Esophagus muscularis mucosa (tissue), 4 donors: ENCODE data around the gene MPC1. TPM values are rescaled to one million over a fixed set of nuclear protein-coding genes. Genes with fewer than 3 reads are reported as not detected.
"Not testable (repeated sequence)": the region's sequence is repeated elsewhere in the genome, so short reads cannot be mapped to it uniquely, and the experiment has no call there.

Experiments used
- DNase-seq: peaks from one replicate; pipeline ENCODE4 v3.0.0-alpha.2; 2017; ENCODE audit errors: extremely low spot score
- H3K27ac ChIP-seq, 4 donors: fragments of 200-600 bp; sonication (generic); replicated peaks in 1 of 4; 1 replicate in 3 of 4; 2 replicates in 1 of 4; pipeline ENCODE4 v1.5.1; 2016 to 2019; ENCODE audit warnings: mild to moderate bottlenecking in 1 of 4
- H3K27me3 ChIP-seq, 4 donors: fragments of 200-600 bp; sonication (generic); one replicate each; pipeline versions ENCODE4 v1.5.1 to v1.6.0; 2016 to 2019
- H3K36me3 ChIP-seq, 4 donors: fragments of 200-600 bp; sonication (generic); one replicate each; pipeline ENCODE4 v1.5.1; 2016 to 2019
- H3K4me1 ChIP-seq, 4 donors: fragments of 200-600 bp; sonication (generic); one replicate each; pipeline ENCODE4 v1.5.1; 2016 to 2019
- H3K4me3 ChIP-seq, 4 donors: fragments of 200-600 bp; sonication (generic); 1 replicate in 2 of 4; 2 replicates in 2 of 4; pipeline ENCODE4 v1.5.1; 2016 to 2019; ENCODE audit warnings: mild to moderate bottlenecking in 4 of 4, moderate library complexity in 1 of 4
- H3K9me3 ChIP-seq, 4 donors: fragments of 200-600 bp; sonication (generic); 1 replicate in 3 of 4; 2 replicates in 1 of 4; pipeline ENCODE4 v1.5.1; 2016 to 2019
- EP300 ChIP-seq: sonication (generic); formaldehyde crosslinking; IDR thresholded peaks from one replicate; pipeline ENCODE4 v1.6.1; 2017; ENCODE audit warnings: antibody characterized with exemption
- POLR2A ChIP-seq: fragments of 450-650 bp; IDR thresholded peaks from one replicate; pipeline ENCODE4 v1.6.1; 2017; ENCODE audit warnings: antibody characterized with exemption, moderate library complexity, mild to moderate bottlenecking, low read depth
- POLR2AphosphoS5 ChIP-seq, 2 donors: sonication (generic); formaldehyde crosslinking; IDR thresholded peaks; one replicate each; pipeline ENCODE4 v1.6.1; 2017; ENCODE audit warnings: antibody characterized with exemption in 2 of 2
- WGBS: methylation state at CpG from one replicate; pipeline ENCODE4 v1.1.5; 2018; 5-methylcytosine and 5-hydroxymethylcytosine counted together
- intact Hi-C: fragments of 100-400 bp; cut with DNase I; formaldehyde crosslinking; loops from one replicate; pipeline ENCODE4 v1.15.1; 2023
- total RNA-seq, 4 donors: library from RNA; depleted of rRNA; stranded (reverse); fragments of >200 nt; gene quantifications; one replicate each; pipeline versions ENCODE4 v1.1.0 to v1.2.1, GENCODE V29; 2016
- TF ChIP-seq, protein P1 (sequence below), 3 experiments: fragments of 200-600 bp in 2 of 3; fragments of 450-650 bp in 1 of 3; sonication (generic) in 2 of 3; IDR thresholded peaks; one replicate each; pipeline ENCODE4 v1.5.1; 2017 to 2019; ENCODE audit warnings: antibody characterized with exemption in 3 of 3, mild to moderate bottlenecking in 2 of 3, moderate library complexity in 1 of 3

Gene MPC1
- total RNA-seq, 4 donors from 2014 or later = 54.7 to 68.1 (median 63.1) TPM

DNA sequence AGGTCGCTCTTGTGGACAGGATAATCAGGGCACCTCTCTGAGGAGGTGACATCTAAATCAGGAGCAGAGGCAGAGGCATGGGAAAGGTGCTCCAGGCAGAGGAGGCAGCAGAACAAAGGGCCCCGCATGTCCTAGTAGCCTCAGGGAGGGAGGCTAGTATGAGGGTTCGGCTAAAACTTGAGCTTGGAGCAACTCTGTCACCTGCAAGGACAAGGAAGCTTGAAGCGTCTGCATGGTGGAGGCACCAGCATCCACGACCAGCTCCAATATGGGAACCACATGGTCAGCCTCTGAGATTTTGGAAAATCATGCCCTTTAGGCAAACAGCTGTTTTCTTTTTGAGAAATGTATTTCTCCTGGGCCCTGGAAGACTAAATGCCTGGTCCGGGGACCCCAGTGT is 13.0 kb upstream of the MPC1 start:
- Histone ChIP-seq H3K36me3 (no peaks in the 10 kb centered on the region), H3K27me3 (peaks cover 0 to 54% (median 5%) of the 10 kb centered on the region in 4 donors), H3K4me1 (peaks cover 3 to 5% (median 4%) of the 10 kb centered on the region in 4 donors), H3K27ac (no peak overlapping the region), H3K4me3 (no peak overlapping the region), H3K9me3 (no peaks in the 10 kb centered on the region)
- intact Hi-C loops = no loop called here
- 86% methylated on average over 5 of the region's 6 CpGs for WGBS
- DNase-seq = peak; percentile 66
- TF ChIP-seq POLR2AphosphoS5 (IDR thresholded peaks at IDR 0.05) = no peak
- TF ChIP-seq, protein P1, sequence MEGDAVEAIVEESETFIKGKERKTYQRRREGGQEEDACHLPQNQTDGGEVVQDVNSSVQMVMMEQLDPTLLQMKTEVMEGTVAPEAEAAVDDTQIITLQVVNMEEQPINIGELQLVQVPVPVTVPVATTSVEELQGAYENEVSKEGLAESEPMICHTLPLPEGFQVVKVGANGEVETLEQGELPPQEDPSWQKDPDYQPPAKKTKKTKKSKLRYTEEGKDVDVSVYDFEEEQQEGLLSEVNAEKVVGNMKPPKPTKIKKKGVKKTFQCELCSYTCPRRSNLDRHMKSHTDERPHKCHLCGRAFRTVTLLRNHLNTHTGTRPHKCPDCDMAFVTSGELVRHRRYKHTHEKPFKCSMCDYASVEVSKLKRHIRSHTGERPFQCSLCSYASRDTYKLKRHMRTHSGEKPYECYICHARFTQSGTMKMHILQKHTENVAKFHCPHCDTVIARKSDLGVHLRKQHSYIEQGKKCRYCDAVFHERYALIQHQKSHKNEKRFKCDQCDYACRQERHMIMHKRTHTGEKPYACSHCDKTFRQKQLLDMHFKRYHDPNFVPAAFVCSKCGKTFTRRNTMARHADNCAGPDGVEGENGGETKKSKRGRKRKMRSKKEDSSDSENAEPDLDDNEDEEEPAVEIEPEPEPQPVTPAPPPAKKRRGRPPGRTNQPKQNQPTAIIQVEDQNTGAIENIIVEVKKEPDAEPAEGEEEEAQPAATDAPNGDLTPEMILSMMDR (IDR thresholded peaks at IDR 0.05) = no peak
- TF ChIP-seq EP300 = no peak
- TF ChIP-seq POLR2A = no peak

DNA sequence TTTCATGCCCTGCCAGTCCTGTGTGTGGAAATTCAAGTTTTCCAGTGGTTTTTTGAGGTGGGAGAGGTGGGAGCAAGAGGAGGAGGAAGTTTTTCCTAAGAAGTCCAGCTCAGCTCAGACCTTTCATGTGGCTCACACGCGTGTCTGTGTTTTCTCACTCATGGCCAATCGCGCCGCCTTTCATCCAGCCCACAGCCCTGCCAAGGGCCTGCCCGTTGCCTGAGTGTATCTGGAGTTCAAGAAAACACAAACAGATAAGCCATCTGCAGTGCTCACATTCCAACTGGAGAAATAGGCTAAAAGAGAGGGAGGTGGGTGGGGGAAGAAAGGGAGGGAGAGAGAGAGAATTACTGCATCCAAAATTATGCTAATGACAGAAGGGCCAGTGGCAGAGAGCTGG is 12.6 kb upstream of the MPC1 start:
- Histone ChIP-seq H3K4me1 (peaks cover 0 to 1% (median under 1%) of the 10 kb centered on the region in 4 donors), H3K36me3 (no peaks in the 10 kb centered on the region), H3K4me3 (no peak overlapping the region), H3K9me3 (no peaks in the 10 kb centered on the region), H3K27ac (no peak overlapping the region), H3K27me3 (peaks cover 0 to 50% (median 5%) of the 10 kb centered on the region in 4 donors)
- intact Hi-C loops = no loop called here
- DNase-seq = peak; percentile 84
- TF ChIP-seq, protein P1 (IDR thresholded peaks at IDR 0.05) = no peak
- TF ChIP-seq EP300 = no peak
- TF ChIP-seq POLR2A = no peak
- no peak for TF ChIP-seq POLR2AphosphoS5 (IDR thresholded peaks at IDR 0.05)
- WGBS = 60% methylated on average over 6 of the region's 6 CpGs

DNA sequence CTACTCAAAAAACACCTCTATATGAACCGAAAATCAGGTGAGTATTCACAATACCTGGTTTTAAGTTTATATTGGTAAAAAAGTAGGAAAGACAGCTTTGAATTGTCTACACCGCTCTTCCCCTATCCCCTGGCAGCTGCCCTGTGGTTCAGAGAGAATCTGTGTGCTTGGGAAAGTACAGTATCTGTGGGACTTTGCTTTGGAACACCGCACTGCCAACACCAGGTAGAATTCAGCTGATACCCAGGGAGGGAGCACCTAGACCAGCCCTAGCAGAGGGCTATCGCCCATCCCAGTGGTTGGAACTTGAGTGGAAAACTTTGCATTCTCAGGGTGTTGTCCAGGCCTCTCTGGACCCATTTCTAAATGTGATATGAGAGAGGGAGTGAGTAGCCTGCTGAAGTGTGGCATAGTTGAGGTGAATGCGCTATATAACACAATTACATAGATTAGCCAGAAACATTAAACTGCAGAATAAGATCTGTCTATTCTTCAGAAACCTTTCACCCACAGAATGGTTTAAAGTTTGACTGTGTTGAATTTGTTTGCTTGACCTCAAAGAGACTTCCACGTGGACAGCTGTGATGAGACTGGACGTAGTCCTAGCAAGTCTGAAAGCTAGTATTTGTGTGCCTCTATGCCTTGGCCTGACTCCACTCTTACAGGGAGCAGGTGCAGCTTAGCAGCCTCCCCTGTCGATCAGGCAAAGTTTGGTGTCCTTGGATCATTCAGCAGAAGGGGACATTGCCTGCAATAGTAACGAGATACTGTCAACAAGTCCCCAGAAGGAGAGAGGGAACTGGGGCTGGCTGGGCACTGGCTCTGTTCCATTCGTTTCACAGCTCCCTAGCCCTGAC is 11.5 kb upstream of the MPC1 start:
- Histone ChIP-seq H3K27ac (no peak overlapping the region), H3K4me3 (no peak overlapping the region), H3K36me3 (no peaks in the 10 kb centered on the region), H3K27me3 (peaks cover 0 to 50% (median 5%) of the 10 kb centered on the region in 4 donors), H3K9me3 (no peaks in the 10 kb centered on the region), H3K4me1 (no peaks in the 10 kb centered on the region)
- DNase-seq = no peak
- TF ChIP-seq EP300 (no peak), POLR2AphosphoS5 (IDR thresholded peaks at IDR 0.05) (no peak), POLR2A (no peak)
- WGBS = 71% methylated on average over 10 of the region's 10 CpGs
- intact Hi-C loops = no loop called here

DNA sequence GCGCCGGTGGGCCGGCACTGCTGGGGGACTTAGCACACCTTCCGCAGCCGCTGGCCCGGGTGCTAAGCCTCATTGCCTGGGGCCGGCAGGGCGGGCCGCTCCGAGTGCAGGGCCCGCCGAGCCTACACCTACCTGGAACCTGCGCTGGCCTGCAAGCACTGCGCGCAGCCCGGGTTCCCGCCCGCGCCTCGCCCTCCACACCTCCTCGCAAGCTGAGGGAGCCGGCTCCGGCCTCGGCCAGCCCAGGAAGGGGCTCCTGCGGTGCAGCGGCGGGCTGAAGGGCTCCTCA is 10.7 kb upstream of the MPC1 start:
- no peak for TF ChIP-seq POLR2A
- TF ChIP-seq EP300 = no peak
- TF ChIP-seq, protein P1 (IDR thresholded peaks at IDR 0.05) = no peak
- TF ChIP-seq POLR2AphosphoS5 (IDR thresholded peaks at IDR 0.05) = no peak
- intact Hi-C loops = no loop called here
- Histone ChIP-seq H3K9me3 (no peaks in the 10 kb centered on the region), H3K4me3 (no peak overlapping the region), H3K27ac (no peak overlapping the region), H3K27me3 (peaks cover 0 to 45% (median 3%) of the 10 kb centered on the region in 4 donors), H3K36me3 (no peaks in the 10 kb centered on the region), H3K4me1 (no peaks in the 10 kb centered on the region)
- DNase-seq = no peak
- 82% methylated on average over 6 of the region's 27 CpGs for WGBS

DNA sequence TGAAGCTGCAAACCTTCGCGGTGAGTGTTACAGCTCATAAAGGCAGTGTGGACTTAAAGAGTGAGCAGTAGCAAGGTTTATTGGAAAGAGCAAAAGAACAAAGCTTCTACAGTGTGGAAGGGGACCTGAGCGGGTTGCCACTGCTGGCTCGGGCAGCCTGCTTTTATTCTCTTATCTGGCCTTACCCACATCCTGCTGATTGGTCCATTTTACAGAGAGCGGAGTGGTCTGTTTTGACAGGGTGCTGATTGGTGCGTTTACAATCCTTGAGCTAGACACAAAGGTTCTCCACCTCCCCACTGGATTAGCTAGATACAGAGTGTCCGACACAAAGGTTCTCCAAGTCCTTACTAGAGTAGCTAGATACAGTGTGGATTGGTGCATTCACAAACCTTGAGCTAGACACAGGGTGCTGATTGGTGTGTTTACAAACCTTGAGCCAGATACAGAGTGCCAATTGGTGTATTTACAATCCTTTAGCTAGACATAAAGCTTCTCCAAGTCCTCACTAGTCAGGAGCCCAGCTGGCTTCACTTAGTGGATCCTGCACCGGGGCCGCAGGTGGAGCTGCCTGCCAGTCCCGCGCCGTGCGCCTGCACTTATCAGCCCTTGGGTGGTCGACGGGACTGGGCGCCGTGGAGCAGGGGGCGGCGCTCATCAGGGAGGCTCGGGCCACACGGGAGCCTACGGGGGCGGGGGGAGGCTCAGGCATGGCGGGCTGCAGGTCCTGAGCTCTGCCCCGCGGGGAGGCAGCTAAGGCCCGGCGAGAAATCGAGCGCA is 10.2 kb upstream of the MPC1 start:
- H3K9me3 ChIP-seq, H3K36me3 ChIP-seq, intact Hi-C loops, DNase-seq, H3K4me3 ChIP-seq, H3K27ac ChIP-seq, H3K4me1 ChIP-seq: not testable (repeated sequence)
- peaks cover 0 to 40% (median under 1%) of the 10 kb centered on the region in 4 donors for H3K27me3 ChIP-seq
- 78% methylated on average over 9 of the region's 30 CpGs for WGBS
